KOPT-K1 (cell line): ENCODE measurements around the gene DOCK9.

ENCODE experiments used
- H3K27ac ChIP-seq: fragments of 200-600 bp; sonication (generic); 2 replicates; pipeline ENCODE4 v1.5.1; 2016; ENCODE audit warnings: antibody characterized with exemption, mild to moderate bottlenecking, low read depth, low read length; ENCODE audit not compliant: poor library complexity, severe bottlenecking
- H3K36me3 ChIP-seq: fragments of 200-600 bp; sonication (generic); 2 replicates; pipeline ENCODE4 v1.5.1; 2017; ENCODE audit warnings: antibody characterized with exemption, mild to moderate bottlenecking, low read length, moderate library complexity; ENCODE audit not compliant: insufficient read depth
- H3K9me3 ChIP-seq: fragments of 200-600 bp; sonication (generic); 2 replicates; pipeline ENCODE4 v1.5.1; 2017; ENCODE audit warnings: antibody characterized with exemption, low read length, mild to moderate bottlenecking; ENCODE audit not compliant: insufficient read depth, poor library complexity, severe bottlenecking

DOCK9 gene

GRCh38 chr13:98803921-98804320 is 173.9 kb downstream of the DOCK9 start:
- Histone ChIP-seq H3K9me3 (no peaks in the 10 kb centered on the region), H3K36me3 (no peaks in the 10 kb centered on the region; the same call in 1 of the 2 replicates), H3K27ac (no peak overlapping the region)

GRCh38 chr13:98803111-98803561 is 174.7 kb downstream of the DOCK9 start:
- Histone ChIP-seq H3K27ac (no peak overlapping the region), H3K36me3 (no peaks in the 10 kb centered on the region; the same call in 1 of the 2 replicates), H3K9me3 (no peaks in the 10 kb centered on the region)

DNA sequence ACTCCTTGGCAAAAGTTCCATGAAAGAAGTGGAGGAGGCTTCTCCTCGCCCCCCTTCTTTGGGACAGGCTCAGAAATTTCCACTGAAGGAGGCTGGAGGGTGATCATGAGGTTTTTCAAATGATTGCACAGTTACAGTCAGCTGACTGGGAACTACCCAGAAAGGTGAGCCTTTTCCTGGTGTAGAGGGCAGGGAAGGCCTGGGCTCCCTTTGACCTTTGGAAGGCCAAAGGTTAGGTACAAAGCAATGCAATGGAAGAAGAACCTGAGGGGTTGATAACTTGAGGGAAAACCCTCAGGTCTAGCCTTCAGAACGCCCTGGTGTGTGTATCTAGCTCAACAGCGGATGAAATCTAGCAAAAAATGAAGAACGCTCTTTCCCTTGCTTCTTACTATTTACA is 175.3 kb downstream of the DOCK9 start:
- Histone ChIP-seq H3K9me3 (no peaks in the 10 kb centered on the region), H3K27ac (no peak overlapping the region), H3K36me3 (no peaks in the 10 kb centered on the region; the same call in 1 of the 2 replicates)

DNA sequence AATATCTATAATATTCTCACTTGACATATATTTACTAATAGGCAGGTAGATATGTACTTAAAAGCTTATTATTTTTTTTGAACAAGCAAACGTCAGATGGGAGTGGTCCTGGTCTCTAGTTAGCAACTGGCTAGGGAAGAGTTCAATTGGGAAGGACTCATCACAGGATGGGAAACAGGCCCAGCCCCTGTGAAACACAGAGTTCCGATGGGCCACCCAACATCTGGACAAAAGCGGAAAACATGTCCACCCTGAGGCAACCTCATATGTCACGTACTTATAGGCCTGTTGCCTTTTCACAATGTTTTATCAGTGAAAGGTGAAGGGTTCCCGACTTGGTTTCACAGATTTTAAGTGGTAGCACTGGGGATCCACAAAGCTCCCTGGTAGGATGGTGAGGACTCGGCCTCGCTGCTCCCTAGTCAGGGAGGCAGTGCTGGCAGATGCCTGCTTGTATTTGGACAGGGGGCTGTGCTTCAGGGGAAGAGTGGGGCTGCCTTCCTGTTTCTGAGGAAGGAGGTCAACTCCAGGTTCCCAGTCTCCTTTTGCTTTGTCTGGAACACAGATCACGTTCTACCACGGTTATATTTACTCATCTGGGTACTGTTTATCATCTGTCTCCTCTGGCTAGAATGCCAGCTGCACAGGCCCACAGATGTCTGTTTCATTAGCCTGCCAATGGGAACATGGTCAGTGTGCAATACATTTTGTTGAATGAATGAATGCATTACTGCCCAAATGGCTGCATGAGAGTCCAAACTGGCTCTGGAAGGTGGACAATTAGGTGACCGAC is 176.0 kb downstream of the DOCK9 start:
- H3K36me3 ChIP-seq, result peaks cover 1% of the 10 kb centered on the region; the same call in 1 of the 2 replicates
- H3K27ac ChIP-seq, result no peak overlapping the region
- H3K9me3 ChIP-seq, result no peaks in the 10 kb centered on the region

- Histone ChIP-seq H3K27ac (no peak overlapping the region), H3K36me3 (peaks cover 12% of the 10 kb centered on the region; the same call in 1 of the 2 replicates), H3K9me3 (no peaks in the 10 kb centered on the region)
These were observed 177.8 kb downstream of the DOCK9 start for GRCh38 chr13:98800078-98800477.

GRCh38 chr13:98798849-98799645 is 178.8 kb downstream of the DOCK9 start:
- no peak overlapping the region for H3K27ac ChIP-seq

DNA sequence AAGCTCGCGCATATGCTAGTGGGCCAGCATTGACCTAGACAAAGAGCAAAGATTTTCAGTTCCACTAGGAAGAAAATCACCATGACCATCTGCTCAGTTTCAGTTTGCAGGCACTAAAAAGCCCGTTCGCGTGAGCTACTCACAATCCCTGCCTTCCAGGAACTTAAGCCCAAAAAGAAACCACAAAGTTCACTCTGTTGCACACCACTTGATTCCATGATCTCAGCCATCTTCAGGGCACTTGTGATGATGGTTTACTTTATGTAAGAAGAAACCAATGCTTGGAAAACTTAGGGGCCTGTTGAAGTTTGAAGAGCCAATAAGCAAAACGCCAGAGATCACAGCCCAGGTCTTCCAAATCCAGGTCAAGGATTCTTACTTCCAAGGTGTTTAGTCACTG is 180.4 kb downstream of the DOCK9 start:
- Histone ChIP-seq H3K27ac (no peak overlapping the region), H3K9me3 (no peaks in the 10 kb centered on the region), H3K36me3 (peaks cover 20% of the 10 kb centered on the region; the same call in 1 of the 2 replicates)

More at GRCh38 chr13:98798849-98799645, 178.8 kb downstream of the DOCK9 start:
- Histone ChIP-seq H3K36me3 (peaks cover 20% of the 10 kb centered on the region; the same call in 1 of the 2 replicates), H3K9me3 (no peaks in the 10 kb centered on the region)

- Histone ChIP-seq H3K9me3 (no peaks in the 10 kb centered on the region), H3K27ac (no peak overlapping the region), H3K36me3 (peaks cover 20% of the 10 kb centered on the region; the same call in 1 of the 2 replicates)
These were observed 181.1 kb downstream of the DOCK9 start for GRCh38 chr13:98796798-98797197.

- Histone ChIP-seq H3K9me3 (no peaks in the 10 kb centered on the region), H3K36me3 (peaks cover 20% of the 10 kb centered on the region; the same call in 1 of the 2 replicates), H3K27ac (no peak overlapping the region)
These were observed 181.7 kb downstream of the DOCK9 start for GRCh38 chr13:98796191-98796590.

DNA sequence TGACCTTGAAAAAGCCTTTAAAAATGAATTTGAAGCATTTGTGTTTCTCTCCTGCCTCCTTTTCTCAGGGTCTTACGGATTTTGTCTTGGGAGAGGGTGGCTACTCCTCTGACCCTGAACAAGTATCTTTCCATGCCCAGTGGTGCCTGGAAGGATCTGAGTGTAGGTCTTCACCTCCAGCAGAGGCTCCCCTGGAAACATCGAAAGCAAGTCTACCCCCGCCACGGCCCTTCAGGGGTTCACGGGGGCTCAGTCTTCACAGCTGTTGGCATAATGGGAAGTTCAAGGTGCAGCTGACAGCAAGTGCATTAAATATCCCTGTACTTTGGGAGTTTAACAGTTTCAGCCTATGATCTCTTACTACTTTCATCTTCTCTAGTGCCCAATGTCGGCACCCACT is 182.6 kb downstream of the DOCK9 start:
- Histone ChIP-seq H3K36me3 (peaks cover 20% of the 10 kb centered on the region; the same call in 1 of the 2 replicates), H3K27ac (no peak overlapping the region), H3K9me3 (no peaks in the 10 kb centered on the region)

DNA sequence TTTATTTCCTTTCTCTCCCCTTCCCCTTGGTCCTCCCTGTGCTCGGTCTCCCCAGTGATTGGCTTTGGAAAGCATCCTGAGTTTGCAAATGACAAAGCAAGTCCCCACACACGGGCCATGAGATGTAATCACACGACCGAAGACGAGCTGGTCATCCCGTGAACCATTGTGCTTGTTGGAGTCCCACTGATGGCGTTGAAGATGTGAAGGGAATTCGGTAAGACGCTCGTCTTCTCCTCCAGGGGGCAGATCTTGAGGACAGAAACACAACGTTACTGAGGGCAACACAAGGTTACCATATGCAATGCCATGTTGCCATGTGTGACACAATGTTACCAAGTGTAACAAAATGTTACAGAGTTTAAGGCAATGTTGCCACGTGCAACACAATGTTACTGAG is 183.4 kb downstream of the DOCK9 start:
- peaks cover 20% of the 10 kb centered on the region; the same call in 1 of the 2 replicates for H3K36me3 ChIP-seq
- H3K27ac ChIP-seq, result no peak overlapping the region
- H3K9me3 ChIP-seq, result no peaks in the 10 kb centered on the region

- H3K9me3 ChIP-seq, result no peaks in the 10 kb centered on the region
- H3K36me3 ChIP-seq, result peaks cover 20% of the 10 kb centered on the region; the same call in 1 of the 2 replicates
- H3K27ac ChIP-seq, result no peak overlapping the region
These were observed 184.9 kb downstream of the DOCK9 start for GRCh38 chr13:98792785-98793495.

DNA sequence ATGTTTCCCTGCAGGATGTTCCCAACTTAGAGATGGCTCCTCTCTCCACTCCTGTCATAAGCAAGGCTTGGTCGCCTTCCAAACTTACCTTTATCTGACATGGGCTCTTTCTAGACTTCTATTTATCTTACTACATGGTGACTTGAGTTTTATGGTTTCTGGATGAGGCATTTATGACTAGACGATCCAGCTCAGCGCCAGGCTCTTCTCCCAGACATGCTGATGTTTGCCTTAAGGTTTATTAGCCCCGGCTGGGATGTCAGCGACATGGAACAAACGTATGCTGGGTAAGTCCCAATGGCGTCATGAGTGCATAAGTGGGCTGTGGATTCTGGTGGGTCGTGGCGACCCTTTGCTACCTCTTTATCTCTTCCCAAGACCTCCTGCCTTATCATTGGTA is 185.5 kb downstream of the DOCK9 start:
- H3K27ac ChIP-seq, result no peak overlapping the region
- H3K9me3 ChIP-seq, result no peaks in the 10 kb centered on the region
- H3K36me3 ChIP-seq, result peaks cover 20% of the 10 kb centered on the region; the same call in 1 of the 2 replicates

GRCh38 chr13:98791611-98792010 is 186.3 kb downstream of the DOCK9 start:
- H3K36me3 ChIP-seq, result peaks cover 17% of the 10 kb centered on the region; the same call in 1 of the 2 replicates
- no peak overlapping the region for H3K27ac ChIP-seq
- H3K9me3 ChIP-seq, result no peaks in the 10 kb centered on the region

DNA sequence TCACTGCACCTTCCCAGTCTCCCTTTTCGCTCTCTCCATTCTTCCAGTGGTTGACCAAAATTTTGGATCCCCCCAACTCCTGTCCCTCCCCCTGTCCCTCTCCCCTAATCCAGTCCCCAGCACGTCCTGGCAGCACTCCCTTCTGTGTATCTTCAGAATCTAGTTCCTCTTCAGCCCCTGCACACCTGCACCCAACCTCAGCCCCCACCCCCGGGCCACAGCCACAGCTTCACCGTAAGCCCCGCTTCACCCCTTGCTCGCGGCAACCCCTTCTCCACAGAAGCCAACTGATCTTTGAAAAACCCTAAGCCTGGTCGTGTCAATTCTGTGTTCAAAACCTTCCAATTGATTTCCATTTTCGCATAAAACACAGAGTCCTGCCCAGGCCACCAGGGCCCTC is 189.9 kb downstream of the DOCK9 start:
- Histone ChIP-seq H3K27ac (no peak overlapping the region), H3K36me3 (no peaks in the 10 kb centered on the region), H3K9me3 (no peaks in the 10 kb centered on the region)
